T-helper 2 cell treated with Interferon-gamma antibody and Interleukin-4, amounts not matched to agents 100 ng/mL and 5 ng/mL, for 36 hours (primary cell): ENCODE results near the gene TRIM7. TPM values are rescaled to one million over a fixed set of nuclear protein-coding genes. Genes with fewer than 3 reads are reported as not detected.
"Not testable (repeated sequence)": the region's sequence is repeated elsewhere in the genome, so short reads cannot be mapped to it uniquely, and the experiment has no call there.

ENCODE experiments used
- intact Hi-C: fragments of 100-400 bp; cut with micrococcal nuclease; formaldehyde crosslinking; loops from one replicate; pipeline ENCODE4 v1.15.1; 2023
- total RNA-seq: library from RNA; stranded (reverse); gene quantifications from 2 replicates; pipeline ENCODE4 v1.2.3, GENCODE V29; 2022

Gene TRIM7
- total RNA-seq, 1 donor from 2014 or later, result 0.66 TPM

DNA sequence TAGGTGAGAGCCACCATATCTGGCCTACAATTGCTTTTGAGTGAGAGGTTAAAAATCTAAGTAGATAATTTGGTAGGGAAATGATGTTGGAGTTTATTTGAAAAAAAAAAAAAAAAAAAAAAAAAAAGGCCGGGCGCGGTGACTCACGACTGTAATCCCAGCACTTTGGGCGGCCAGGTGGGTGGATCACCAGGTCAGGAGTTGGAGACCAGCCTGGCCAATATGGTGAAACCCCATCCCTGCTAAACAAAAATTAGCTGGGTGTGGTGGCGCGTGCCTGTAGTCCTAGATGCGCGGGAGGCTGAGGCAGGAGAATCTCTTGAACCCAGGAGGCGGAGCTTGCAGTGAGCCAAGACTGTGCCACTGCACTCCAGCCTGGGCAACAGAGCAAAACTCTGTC lies 9.3 kb upstream of the TRIM7 start:
- intact Hi-C loops, result not testable (repeated sequence)

DNA sequence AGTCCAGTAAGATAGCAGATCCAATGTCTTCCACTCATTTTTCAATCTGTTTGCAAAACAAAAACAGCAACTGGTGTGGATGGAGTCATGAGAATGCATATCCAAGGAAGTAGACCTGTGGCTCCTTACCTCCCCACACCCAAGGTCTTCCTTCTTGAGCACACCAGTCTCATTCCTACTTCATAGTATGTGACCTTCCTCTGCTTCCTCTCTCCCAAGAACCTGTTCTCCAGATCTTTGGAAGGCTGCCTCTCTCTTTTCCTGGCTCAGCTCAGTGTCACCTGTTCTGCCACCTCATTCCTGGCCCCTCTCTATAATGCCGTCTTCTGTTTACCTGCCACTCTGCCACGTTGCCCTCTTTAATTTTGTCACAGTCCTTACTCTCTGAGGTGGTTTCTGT lies 7.9 kb upstream of the TRIM7 start:
- intact Hi-C loops, result no loop called here

DNA sequence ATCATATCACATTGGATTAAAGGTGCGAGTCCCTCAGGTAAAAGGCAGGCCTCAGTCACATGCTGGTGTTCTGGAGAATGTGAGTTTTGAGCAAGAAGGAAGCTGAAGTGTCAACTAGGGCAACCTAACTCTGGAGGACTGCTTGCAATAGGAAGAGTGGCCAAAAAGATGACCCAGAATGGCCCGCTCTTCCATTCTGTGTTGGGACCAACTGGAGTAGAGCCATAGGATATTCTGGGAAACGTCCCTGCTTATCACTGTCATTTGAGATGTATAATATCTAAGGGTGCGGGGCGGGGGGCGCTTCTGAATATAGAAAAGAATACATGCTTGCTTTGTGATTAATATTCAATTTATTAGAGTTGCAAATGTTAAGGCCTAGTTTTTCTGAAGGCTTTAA lies 7.1 kb upstream of the TRIM7 start:
- intact Hi-C loops, result no loop called here

DNA sequence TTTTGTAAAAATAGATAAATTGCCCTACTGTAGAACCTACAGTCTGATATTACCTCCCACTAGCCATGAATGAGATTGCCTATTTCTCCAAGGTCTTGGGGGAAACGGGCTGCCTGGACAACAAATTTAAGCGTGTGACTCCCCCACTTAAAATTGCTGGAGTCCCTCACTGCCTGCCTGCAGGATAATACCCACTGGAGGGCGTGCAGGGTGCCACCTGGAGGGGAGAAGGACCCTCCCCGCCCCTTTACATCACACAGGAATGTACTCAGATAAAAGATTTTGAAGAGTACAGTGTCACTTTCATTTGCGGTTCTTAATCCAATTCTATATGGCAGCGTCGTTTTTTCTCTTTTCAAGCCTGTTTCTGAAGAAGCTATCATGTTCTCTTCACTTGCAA lies 6.2 kb upstream of the TRIM7 start:
- intact Hi-C loops, result no loop called here

DNA sequence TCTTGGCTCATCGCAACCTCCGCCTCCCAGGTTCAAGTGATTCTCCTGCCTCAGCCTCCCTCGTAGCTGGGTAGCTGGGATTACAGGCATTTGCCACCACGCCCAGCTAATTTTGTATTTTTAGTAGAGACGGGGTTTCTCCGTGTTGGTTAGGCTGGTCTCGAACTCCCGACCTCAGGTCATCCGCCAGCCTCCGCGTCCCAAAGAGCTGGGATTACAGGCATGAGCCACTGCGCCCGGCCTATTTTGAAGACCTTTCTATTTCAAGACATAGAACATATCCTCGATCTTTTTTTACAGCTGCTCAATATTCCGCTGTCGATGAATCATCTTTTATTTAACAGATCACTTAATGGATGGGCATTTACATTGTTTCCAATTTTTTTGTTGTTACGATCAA lies 5.7 kb upstream of the TRIM7 start:
- intact Hi-C loops, result not testable (repeated sequence)

DNA sequence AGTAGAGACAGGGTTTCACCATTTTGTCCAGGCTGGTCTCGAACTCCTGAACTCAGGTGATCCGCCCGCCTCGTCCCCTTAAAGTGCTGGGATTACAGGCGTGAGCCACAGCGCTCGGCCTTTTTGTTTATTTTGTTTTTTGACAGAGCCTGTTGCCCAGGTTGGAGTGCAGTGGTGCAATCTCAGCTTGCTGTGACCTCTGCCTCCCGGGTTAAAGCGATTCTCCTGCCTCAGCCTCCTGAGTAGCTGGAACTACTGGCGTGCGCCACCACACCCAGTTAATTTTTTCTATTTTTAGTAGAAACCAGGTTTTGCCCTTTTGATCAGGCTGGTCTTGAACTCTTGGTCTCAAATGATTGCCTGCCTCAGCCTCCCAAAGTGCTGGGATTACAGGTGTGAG lies 5.2 kb upstream of the TRIM7 start:
- intact Hi-C loops, result not testable (repeated sequence)

DNA sequence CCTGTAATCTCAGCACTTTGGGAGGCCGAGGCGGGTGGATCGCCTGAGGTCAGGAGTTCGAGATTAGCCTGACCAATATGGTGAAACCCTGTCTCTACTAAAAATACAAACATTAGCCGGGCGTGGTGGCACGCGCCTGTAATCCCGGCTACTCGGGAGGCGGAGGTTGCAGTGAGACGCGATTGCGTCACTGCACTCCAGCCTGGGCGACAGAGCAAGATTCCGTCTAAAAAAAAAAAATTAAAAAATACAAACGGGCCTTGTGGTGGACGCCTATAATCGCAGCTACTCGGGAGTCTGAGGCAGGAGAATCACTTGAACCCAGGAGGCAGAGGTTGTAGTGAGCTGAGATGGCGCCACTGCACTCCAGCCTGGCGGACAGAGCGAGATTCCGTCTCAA lies 4.0 kb upstream of the TRIM7 start:
- intact Hi-C loops, result loop anchor here (5.0 kb wide), 1 partner anchor 53 kb away; the partner anchor contains the start of gene TRIM52

DNA sequence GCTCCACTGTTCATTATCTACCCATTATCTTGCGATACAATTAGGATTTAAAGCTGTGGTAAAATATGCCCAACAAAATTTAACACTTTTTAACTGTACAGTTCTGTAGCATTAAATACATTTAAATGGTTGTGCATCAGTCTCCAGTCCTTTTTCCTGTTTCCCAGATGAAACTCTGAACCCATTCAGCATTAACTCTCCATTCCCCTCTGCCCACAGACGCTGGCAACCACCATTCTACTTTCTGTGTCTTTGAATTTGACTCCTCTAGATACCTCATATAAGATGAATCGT lies 2.9 kb upstream of the TRIM7 start:
- intact Hi-C loops, result loop anchor here (1.0 to 5.0 kb wide), 4 partner anchors 10 to 54 kb away; partner anchors contain the start of genes TRIM41 and TRIM52

DNA sequence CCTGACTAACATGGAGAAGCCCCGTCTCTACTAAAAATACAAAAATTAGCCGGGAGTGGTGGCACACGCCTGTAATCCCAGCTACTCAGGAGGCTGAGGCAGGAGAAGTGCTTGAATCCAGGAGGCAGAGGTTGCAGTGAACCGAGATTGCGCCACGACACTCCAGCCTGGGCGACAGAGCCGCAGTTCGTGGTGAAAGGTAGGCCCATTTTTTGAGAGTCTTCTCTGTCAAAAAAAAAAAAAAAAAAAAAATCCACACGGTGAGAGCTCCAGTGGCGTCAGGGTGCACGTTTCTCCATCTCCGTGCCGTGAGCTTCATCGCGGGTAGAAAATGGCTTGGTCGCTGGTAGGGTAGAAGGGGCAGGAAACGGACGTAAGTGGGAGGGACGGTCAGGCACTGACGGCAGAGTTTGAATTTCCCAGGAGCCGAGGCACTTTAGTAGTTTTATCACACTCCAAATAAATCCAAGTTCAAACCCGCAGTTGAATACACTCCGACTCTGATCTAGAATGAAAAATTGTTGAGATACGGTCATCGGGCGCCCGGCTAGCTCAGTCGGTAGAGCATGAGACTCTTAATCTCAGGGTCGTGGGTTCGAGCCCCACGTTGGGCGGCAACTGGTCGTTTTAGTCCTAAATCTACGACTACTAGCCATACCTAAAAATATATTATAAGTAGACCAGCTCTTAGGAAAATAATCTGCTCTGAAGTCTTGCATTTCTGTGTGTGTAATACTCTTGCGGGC lies 2.4 kb upstream of the TRIM7 start:
- intact Hi-C loops, result loop anchor here (1.0 to 5.0 kb wide), 4 partner anchors 11 to 55 kb away; partner anchors contain the start of genes TRIM41 and TRIM52

DNA sequence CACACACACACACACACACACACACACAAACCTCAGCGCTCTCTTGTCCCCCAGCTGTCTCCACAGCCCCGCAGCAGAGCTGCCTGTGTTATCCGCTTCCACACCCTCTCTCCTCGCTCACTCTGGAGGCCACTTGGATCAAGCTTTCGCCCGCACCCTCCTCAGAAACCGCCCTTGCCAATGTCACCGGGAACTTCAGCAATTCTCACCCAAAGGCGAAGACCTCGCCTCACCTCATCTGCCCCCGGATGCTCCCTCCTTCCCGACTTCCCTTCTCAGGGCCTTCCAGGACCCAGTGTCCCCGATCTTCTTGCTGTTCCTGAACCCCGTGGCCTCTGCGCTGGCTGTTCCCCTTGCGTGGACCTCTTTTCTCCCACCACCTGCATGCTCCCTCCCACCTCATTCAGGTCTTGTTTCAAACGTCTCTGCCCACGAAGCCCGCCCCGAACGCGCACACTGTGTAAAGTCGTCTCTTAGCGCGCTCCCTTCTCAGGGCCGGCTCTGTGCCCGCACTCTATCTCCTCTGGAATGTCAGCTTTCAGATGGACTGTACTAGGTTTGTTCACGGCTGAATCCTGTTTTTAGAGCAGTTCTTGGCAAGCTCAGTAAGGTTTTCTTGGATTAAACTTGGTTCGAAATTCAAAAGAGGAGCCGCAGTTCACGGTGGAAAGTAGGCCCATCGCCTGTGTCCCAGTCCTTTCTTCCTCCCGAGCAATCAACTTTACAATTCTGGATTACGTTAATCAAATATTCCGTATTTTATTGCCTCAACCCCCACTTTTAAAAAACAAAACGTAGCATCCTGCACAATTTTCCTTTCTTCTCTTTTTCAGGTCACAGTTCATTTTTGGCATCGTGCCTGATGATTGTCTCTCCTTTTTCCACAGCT lies 1.0 kb upstream of the TRIM7 start:
- intact Hi-C loops, result loop anchor here (1.0 to 5.0 kb wide), 3 partner anchors 17 to 56 kb away; partner anchors contain the start of genes TRIM41 and TRIM52

DNA sequence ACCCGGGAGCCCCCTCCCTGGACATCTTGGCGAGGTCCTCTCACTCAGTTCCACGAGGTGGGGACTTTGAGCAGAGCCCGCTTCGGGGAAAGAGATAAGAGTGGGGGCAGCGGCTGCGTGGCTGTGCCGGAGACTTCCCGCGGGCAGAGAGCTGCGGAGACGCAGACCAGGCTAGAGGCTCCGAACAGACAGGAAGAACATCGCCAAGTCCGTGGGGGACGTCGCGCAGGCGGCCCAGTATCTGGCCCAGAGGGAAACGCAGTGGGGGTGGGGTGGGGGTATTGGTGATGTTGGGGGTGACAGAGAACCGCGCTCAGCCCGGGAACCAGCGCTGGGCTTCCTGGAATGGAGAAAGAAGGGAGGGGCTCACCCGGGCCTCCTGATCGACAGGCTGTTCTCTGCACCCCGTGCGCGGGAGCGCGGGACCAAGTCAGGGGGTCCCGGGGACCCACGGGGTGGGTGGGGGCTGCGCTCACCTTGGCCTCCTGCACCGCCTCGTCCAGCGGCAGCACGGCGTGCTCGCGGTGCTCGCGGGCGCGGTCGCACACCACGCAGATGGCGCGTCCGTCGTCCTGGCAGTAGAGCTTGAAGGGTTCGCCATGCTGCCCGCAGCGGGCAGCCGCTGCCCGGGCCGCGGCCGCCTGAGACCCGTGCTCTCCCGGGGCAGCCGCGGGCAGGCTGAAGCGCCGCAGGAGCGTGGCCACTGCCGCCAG lies 727 bp downstream of the TRIM7 start:
- intact Hi-C loops, result no loop called here

DNA sequence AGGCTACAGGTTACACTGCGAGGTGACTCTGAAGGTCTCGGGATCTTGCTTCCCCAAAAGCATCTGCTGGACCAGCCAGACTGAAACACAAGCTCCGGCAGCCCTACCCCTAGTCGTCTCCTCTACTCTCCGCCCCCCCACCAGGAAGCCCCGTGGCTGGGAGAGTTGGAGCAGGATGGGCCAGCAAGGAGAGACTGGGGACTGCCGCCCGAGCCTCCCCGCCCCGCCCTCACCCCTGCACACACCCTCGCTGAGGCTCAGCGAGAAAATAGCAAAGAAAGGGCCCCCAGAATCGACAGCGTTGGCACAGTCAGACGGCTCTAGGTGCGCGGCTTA lies 1.3 kb downstream of the TRIM7 start:
- intact Hi-C loops, result no loop called here

DNA sequence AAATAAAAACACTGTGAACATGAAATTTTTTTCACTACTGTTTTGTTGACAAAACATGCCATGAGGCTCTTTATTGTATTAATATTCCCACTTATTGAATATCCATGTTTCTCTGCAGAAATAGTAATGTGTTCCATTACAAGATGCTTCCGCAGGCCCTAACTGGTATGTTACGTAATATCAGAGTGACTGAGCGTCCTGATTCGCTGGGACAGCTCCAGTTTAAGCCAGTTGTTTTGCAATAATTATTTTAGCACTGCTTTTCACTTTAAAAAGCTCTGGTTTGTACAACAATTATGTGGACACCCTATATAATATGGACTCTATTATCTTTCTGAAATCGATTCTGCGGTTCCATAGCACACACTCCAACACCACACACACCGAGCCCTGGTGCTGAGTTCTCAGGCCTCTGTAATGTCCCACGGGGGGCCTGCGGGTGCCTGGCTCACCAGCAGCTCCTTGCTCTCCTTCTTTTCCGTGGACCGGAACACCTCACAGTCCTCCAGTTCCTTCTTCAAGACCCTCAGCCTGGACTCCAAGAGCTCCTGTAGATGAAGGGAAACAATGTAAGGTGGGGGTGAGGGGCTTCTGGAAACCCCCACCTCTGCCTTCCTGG lies 1.8 kb downstream of the TRIM7 start:
- intact Hi-C loops, result no loop called here

DNA sequence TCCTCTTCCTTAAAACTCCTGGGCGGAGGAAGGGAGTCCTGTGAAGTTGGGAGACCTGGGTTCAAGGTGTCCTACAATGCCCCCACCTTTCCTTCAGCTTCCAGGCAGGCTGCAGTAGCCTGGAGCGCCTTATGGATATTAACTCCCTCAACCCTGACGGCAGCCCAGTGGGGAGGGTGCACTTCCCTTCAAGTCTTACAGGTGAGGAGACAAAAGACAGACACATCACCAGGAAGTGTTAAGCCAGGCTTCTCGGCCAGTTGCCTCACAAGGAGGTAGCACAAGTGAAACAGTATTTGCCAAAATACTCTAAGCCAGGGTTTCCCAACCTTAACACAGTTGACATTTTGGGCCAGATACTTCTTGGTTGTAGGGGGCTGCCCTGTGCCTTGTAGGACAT lies 4.2 kb downstream of the TRIM7 start:
- intact Hi-C loops, result no loop called here

DNA sequence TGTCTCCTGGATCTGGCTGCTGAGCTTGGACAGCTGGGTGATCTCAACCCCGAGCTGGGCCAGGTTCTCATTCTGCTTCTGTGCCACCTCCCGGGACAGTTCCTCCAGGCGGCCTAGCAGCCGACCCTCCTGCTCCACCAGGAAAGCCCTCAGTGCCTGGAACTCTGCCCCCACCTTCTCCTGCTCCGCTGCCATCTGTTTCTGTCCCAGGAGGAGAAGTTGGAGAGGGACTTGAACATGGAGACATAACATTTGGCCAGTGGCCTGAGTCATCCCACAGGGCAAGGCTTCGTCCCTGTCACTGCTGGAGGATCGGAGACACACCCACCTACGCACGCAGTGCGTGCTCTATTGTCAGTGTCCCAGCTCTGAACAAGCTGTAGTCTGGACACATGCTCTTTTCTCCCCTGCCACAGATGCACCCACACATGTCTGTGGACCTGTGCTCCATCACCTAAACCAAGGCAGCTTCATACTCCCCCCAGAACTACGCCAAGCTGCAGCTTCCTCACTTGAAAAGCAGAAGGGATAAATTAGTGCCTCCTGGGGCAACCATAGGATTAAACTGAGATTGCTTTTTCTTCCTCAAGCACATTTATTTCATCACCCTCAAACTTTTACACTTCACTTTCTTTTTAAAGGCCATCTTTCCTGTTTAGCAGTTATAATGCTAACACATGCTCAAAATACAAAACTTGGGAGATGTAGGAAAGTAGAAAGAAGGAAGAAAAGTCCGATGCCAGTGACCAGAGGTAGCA lies 4.9 kb downstream of the TRIM7 start:
- intact Hi-C loops, result no loop called here

DNA sequence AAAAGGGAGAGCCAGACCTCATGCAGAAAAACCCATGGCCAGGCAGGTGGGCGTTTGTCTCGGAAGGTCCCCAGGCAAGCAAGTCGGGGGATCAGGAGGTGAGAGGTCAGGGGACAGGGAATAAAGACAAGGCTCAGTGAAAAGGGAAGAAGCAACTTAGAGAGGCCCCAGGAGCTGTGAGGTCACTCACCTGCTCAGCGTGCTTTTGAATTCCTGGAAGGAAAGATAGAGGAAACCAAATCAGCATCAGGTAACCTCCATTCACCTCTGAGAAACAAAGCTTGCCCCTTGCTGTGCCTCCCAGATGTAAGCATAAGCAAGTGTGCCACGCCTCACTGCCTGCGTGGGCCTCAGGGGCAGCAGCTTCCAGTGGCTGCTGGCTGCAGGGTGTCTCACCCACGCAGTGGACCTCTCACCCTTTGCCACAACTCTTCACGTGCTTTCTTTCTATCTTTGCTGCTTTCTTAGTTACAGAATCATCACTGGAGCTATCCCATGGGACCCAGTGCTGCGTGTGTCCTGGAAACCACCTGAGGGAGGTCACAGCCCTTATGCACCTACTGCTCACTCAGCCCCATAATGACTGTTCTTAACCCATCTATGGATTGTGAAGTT lies 6.0 kb downstream of the TRIM7 start:
- intact Hi-C loops, result no loop called here

DNA sequence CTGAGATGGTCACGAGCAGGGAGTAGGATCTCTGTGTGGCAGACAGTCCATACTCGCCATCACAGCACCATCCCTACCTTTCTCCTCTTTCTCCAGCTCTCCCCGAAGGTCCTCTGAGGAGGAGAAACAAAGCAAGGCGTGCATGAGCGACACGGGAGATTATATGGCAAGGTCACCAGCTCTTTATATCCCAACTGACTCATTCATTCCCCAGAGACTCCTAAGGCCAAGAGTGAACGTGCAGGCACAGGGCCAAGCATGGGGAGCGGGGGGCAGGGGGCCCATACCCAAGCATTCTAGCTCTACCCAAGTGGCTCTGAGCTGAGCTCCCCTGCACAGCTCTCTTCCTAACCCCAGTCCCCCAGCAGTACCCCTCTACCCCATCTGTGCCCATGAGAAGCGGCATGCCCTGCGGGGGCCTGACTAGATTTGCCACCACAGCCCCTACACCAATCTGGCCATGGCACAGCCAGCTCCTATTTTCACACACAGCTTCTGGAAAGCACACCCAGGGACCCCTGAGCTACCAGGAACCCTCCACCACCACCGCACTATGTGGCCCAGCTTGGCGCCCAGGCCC lies 6.8 kb downstream of the TRIM7 start:
- intact Hi-C loops, result no loop called here

DNA sequence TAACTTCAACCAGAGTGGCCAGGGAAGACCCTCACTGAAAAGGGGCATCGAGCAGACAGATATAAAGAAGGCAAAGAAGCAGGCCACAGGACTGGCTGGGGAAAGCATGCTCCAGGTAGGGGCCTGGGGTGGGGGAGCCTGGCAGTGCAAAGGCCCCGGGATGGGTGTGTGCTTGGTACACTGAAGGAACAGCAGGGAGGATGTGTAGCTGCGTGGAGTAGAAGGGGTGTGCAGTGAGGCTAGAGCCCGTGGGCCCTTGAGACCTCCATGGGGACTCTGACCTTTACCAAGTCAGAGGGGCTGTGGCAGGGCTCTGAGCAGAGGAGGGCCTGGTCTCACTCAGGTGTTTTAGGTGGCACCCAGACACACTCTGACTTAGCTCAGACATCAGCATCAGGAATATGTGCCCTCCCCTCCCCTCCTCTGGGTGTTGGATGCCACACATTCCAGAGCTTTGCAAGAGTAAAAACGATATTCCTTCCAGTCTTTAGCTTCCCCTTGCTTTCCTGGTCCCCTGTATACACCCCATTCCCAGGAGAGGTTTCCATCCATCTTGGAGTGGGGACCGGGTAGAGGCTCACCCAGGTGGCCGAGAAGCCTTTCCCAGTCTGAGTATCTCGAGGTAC lies 7.6 kb downstream of the TRIM7 start:
- intact Hi-C loops, result no loop called here

DNA sequence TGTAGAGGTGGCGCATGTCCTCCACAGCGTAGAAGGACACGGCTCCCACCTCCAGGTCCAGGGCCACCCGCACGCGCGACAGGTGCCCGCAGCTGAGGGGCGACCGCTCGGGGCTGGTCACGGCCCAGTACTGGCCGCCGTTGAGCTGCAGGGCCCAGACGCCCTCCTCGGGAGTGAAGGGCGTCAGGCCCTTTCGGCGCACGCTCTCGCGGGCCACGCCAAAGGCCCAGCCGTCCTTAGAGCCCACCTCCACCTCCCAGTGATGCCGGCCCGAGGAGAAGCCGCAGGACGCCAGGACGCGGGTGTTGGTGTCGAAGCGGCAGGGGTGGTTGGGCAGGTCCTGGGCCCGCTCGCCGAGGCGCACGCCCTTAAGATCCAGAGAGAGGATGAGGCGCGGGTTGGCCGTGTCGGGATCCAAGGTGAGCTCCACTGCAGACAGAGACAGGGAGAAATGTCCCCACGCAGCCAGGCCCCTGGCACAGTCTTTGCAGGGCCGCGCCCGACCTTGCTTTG lies 9.7 kb downstream of the TRIM7 start:
- intact Hi-C loops, result no loop called here
